H7 (cell line): ENCODE results near the gene UBE2O. TPM values are rescaled to one million over a fixed set of nuclear protein-coding genes. Genes with fewer than 3 reads are reported as not detected.

Experiments
- DNase-seq: peaks from one replicate; pipeline ENCODE4 v3.0.0; 2012
- H3K27me3 ChIP-seq: 2 replicates; pipeline ENCODE4 v1.6.0; 2011; ENCODE audit warnings: mild to moderate bottlenecking, low read length; ENCODE audit not compliant: control insufficient read depth, insufficient read depth
- H3K36me3 ChIP-seq: replicated peaks from 2 replicates; pipeline ENCODE4 v1.5.1; 2011; ENCODE audit warnings: low read length; ENCODE audit not compliant: control insufficient read depth, insufficient read depth
- H3K4me3 ChIP-seq: 2 replicates; pipeline ENCODE4 v1.5.1; 2011; ENCODE audit warnings: low read depth, mild to moderate bottlenecking, control low read depth, low read length, moderate library complexity; ENCODE audit not compliant: insufficient read depth
- total RNA-seq: library from RNA; depleted of rRNA; stranded (reverse); fragments of >200 nt; shearing (Covaris generic); gene quantifications from 2 replicates; pipeline ENCODE4 v1.2.3, GENCODE V29; 2014

UBE2O gene
- total RNA-seq, 1 experiment from 2014 or later: 58.7 TPM

DNA sequence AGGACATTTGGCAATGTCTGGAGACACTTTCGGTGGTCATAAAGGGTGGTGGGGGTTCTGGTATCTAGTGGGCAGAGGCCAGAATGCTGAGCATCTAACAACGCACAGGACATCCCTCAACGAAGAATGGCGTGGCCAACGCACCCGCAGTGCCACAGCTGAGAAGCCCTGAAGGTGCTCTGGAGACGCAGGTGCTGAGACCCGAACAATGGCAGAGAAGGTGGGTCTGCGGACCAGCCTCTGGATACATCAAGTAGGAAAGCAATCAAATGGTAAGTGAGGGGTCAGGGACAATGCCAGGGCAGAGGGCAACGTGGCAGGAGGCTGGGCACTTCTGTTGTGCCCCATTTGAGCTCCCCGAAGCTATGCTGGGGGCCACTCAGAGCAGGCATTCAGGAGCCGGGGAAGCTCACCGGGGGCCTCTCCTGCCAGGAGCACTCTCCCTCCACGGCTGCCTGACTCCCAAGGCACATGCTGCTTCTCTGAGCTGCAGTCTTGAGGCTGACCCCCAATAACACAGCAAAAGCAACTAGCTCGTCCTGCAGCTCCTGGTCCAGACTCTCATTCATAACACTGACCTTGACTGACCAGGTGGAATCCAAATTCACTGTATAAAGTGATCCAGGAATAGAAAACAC is 42.5 kb downstream of the UBE2O start:
- no peaks in the 10 kb centered on the region for H3K27me3 ChIP-seq
- no peaks in the 10 kb centered on the region; the same call in none of the 2 replicates for H3K36me3 ChIP-seq
- no peak for DNase-seq
- no peak overlapping the region for H3K4me3 ChIP-seq

DNA sequence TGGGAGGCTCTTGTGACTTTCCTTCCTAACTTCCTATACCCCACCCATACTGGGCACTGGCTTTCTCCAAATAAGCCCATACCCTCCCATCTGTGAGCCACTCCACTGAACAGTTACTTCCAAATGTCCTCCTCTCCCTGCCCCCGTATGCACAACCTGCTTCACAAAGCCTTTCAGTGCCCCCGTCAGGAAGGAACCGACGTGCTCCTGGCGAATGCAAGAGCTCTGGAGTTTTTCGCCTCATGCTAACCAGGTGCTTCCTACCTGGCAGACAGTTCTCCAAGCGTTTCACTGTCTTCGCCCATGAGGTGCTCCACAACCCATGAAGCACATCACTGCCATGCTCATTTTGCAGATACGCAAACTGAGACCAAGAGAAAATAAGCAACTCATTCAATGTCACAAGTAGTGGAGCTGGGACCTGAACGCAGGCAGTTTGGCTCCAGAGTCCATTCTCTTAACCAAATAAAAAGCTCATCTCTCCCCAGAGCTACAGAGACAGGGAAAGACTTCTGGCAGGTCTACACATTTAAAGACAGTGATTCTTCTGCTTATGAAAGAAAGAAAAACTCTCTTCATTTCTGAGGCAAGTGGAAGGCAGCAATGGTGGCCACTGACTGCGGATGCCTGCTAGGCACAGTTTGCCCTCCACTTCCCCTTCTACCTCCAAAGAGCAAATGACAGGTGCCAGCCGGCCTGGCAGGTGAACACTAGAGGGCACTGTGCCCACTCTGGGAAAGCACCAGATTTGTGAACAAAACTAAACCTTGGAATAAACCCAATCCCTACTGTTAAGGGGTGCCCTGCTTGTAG is 44.7 kb downstream of the UBE2O start:
- Histone ChIP-seq H3K27me3 (no peaks in the 10 kb centered on the region), H3K4me3 (no peak overlapping the region), H3K36me3 (peaks cover 8% of the 10 kb centered on the region)
- peak; percentile 89 for DNase-seq

DNA sequence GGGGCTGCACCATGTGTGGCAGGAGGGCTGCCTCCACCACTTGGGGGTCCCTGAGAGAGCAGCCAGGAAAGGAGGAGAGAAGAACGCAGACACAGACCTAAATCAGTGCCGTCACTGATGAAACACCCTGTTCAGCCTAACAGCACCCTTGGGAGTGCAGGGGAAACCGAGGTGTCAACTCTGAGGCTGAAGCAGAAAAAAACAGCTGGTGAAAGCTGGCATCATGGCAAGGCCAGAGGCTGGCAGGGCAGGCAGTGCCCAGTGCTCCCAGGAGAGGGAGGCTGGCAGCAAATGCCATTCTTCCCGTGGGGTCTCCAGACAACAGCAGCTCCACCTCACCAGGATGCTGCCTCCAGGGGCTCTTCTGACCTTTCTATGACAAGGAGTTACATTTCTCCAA is 45.4 kb downstream of the UBE2O start:
- Histone ChIP-seq H3K36me3 (peaks cover 14% of the 10 kb centered on the region), H3K4me3 (no peak overlapping the region), H3K27me3 (no peaks in the 10 kb centered on the region)
- DNase-seq: no peak

DNA sequence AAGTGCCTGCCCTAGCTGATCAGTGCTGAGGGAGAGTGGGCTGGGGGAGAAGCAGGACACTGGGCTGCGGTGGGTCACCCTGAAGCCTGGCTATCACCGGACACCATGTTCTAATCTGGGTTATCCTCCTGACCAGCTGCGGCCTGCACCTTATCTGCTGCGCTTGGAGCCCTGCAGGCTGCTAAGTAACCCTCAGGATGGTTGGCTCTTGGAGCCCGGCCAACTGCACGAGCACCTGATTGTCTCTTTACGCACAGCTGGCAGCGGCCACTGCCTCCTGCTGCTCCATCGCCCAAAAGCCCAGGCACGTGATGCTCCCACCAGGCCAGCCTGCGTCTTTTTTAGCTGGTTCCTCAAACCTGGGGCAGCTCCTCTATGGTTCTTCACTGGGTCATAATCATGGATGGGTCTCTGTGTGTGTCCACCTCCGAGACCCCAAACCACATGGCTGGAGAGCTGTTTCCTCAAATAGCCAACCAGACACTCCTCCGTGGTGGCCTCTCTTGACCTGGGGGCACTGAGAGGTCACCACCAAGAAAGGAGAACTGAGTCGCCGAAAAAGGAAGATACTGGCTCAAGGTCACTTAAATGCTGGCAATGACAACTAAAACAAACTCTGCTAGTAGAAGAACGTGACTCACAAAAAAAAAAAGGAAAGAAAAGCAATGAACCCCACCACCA is 46.8 kb downstream of the UBE2O start:
- no peak for DNase-seq
- H3K4me3 ChIP-seq: no peak overlapping the region
- no peaks in the 10 kb centered on the region for H3K27me3 ChIP-seq
- H3K36me3 ChIP-seq: peaks cover 20% of the 10 kb centered on the region

DNA sequence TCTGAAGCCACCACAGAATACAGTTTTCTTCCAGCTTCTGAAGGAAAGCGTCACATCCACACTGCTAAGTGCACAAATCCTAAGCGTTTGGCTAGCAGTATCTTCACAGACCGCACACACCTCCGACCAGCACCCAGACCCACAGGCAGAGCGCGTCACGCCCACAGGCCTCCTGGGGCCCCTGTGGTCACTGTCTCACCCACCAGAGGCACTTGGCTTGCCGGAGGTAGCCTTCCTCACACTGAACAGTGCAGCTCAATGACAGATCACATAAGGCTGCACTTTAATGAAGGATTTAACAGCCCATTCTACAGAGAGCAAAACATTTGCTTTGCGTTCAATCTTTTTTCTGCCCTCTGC is 47.4 kb downstream of the UBE2O start:
- H3K27me3 ChIP-seq: no peaks in the 10 kb centered on the region
- H3K36me3 ChIP-seq: peaks cover 26% of the 10 kb centered on the region
- H3K4me3 ChIP-seq: no peak overlapping the region
- no peak for DNase-seq

DNA sequence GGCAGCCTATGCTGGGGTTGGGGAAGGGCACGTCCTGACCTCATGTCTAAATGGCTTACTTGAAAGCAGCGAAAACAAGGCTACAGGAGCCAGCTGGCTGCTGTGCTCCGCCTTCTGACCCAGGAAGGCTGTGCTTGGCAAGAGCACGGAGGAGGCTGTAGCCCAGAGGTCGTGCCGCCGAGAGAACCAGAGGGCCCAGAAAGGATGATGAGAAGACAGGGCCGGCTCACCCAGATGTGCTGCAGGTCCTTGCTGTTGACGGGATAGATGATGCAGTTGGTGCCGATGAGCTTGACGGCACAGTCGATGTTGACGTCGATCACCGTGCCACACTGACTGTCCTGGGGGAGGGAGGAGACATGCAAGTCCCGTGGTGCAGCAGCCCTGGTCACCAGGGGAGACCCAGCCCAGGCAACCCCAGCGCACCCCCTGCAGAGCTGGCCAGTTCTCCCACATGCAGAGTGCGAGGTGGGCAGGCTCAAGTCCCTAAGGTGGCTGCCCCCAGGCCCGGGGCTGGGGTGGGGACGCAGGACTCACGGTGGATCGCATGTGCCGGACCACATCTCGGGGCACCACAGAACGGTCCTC is 47.9 kb downstream of the UBE2O start:
- H3K36me3 ChIP-seq: peaks cover 31% of the 10 kb centered on the region
- DNase-seq: no peak
- no peaks in the 10 kb centered on the region for H3K27me3 ChIP-seq
- H3K4me3 ChIP-seq: no peak overlapping the region

DNA sequence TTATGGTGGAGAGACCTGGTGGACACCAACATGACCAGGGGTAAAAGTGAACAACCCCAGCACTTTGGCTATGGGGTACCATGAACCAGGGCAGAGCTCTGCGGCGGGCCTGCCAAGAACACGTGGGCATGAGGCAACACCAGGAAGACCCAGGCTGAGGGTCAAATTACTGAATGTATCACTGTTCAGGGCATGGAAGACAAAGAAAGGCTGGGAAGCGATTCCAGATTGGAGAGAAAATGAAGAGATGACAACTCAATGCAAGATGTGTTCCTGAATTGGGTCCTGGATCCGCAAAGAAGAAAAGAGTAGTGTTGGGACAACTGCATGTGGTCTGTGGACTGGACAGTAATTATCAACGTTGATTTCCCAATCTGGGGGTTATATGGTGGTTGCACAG is 48.7 kb downstream of the UBE2O start:
- peaks cover 35% of the 10 kb centered on the region for H3K36me3 ChIP-seq
- H3K27me3 ChIP-seq: no peaks in the 10 kb centered on the region
- no peak overlapping the region for H3K4me3 ChIP-seq
- no peak for DNase-seq

DNA sequence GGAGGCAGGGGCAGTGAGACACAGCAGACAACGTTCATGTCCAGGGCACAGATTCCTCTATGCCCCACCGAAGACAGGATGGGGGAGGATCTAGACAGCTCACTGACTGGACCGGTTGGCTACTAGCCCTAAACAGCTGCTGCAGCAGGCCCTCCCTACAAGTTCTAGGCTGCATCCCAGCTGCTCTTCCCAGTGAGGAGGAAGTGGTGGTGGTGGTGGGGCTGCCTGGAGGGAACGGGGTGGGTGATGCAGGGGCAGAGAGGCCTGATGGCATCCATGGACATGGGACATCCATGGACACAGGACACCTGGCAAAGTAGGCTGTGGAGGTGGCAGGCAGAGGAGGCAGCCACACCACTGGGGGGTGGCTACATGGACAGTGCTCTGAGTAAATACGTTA is 50.2 kb downstream of the UBE2O start:
- H3K36me3 ChIP-seq: peaks cover 47% of the 10 kb centered on the region

DNA sequence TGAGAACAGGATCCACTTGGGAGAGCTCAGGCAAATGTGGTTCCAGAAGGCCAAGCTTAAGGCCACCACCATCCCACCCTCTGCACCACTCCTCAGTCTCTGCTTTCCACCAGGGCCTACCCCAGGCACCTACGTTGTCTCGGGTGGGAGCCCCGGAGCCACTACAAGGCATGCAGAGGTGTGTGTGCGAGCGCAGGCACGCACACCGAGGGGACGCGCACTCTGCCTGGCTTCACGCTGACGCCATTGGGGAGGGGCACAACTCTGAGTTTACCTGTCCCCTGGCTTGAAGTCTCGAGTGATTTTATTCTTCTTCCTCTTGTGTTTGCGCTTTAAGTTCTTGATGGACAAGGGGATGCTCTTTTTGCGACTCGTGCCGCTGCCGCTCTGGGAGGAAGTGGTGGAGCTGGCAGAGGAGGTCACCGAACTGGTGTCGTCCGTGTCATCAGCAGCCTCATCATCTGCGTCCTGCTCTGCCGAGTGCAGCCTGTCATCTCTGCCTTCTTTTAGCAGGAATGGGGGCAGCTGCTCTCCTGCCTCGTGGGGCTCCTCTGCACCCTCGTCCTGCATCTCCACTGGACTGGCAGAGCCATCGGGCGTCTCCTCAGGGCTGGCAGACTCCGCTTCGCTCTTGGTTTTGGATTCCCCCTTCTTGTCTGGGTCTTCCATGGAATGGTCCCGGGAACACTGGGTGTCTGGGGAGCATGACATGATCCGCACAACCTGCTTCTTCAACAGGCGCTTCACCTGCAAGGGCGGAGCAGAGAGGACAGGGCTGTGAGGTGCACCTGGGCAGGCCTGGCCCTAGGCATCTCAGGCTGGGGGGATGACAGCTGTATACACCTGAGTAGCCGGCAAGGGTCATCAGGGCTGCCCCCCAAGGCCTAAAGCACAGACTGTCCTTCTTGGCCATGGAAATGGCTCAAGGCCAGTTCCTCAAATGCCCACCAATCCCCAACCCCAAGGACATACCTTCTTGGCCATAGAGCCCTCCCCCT is 53.5 kb downstream of the UBE2O start:
- Histone ChIP-seq H3K36me3 (peaks cover 66% of the 10 kb centered on the region), H3K27me3 (no peaks in the 10 kb centered on the region), H3K4me3 (no peak overlapping the region)
- DNase-seq: no peak

More for the DNA sequence above, 50.2 kb downstream of the UBE2O start:
- DNase-seq: no peak
- H3K27me3 ChIP-seq: no peaks in the 10 kb centered on the region
- no peak overlapping the region for H3K4me3 ChIP-seq

DNA sequence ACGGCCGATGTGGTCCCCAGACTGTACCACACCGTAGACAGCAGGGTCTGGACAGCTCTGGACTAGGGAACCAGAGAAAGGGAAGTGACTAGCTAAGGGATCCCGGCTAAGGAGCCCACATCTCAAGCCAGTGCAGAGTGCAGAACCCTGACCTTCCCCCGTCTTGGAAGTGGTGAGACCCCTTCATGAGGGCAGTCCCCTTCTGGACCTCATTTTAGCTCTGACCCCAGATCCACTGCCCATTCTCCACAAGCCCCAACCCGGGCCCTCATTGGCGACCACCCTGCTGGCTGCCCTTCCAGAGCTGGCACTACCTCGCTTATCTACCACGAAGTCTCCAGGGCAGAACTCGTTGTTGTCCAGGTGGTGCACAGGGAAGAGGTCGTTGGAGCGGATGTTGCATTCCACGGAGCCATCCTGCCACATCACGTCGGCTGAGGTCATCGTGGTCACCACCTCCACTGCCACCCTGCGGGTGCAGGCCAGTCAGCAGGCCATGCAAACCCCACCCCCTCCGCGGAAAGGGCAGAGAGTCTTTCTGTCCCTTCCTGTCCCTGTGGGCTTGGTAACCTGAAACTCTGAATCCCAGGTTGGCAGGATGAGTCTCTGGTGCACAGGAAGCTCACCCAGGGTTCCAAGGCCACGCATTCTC is 54.3 kb downstream of the UBE2O start:
- DNase-seq: no peak
- Histone ChIP-seq H3K36me3 (peaks cover 65% of the 10 kb centered on the region), H3K27me3 (no peaks in the 10 kb centered on the region), H3K4me3 (no peak overlapping the region)

DNA sequence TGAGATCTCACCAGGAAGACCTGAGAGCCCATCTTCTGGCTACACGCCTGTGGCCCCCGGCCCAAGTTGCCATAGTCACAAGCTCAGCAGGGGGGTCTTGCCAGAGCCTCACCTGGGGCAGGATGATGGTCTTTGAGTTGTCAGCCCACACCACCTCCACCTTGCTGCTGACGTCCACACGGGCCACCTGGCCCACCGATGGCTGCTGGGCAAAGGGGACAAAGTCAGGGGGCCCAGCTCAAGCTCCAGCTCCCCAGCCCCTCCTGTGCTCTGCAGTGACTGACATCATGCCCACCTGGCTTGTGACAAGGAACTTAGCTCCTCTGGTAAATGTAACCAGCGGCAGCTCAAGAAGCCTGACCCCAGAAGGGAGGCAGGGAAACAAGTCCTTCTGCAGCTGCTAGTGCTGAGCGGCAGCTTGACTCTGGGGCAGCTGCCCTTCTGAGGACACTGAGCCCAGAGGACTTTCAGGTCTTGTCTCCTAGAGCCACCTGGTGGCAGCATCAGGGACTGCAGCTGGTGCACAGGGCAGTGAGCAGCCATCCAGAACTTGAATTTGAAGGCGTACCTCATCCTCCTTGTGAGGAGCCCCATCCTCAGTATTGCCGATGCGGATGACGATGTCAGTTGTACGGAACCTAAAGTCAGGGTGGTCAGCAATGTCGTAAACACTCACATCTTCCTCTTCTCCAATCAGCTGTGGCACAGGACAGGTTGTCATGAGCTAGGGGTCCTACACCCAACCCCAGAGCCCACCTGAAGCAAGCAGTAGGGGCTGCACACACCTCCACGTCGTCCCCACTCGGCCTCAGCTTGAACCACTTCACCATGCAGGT is 55.0 kb downstream of the UBE2O start:
- Histone ChIP-seq H3K36me3 (peaks cover 65% of the 10 kb centered on the region), H3K4me3 (no peak overlapping the region), H3K27me3 (no peaks in the 10 kb centered on the region)
- peak; percentile 95 for DNase-seq

DNA sequence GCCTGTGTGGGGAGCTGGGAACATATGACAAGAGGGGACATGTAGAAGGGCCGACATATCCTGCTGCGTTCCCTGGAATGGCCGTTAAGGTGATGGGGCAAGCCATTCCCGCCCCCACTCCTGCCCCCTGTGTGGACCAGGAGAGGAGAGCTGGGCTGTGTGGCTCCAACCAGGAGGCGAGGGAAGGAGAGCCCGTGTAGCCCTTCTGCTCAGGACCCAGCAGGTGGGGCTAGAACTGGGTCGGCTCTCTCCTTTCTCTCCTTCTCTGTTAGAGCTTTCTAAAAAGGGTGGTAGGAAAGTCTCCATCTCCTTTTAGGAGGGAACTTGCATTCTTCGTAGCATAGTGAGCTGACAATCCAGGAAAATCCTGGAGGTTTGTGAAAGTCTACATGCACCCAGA is 55.8 kb downstream of the UBE2O start:
- DNase-seq: no peak
- Histone ChIP-seq H3K4me3 (no peak overlapping the region), H3K27me3 (no peaks in the 10 kb centered on the region), H3K36me3 (peaks cover 59% of the 10 kb centered on the region)

DNA sequence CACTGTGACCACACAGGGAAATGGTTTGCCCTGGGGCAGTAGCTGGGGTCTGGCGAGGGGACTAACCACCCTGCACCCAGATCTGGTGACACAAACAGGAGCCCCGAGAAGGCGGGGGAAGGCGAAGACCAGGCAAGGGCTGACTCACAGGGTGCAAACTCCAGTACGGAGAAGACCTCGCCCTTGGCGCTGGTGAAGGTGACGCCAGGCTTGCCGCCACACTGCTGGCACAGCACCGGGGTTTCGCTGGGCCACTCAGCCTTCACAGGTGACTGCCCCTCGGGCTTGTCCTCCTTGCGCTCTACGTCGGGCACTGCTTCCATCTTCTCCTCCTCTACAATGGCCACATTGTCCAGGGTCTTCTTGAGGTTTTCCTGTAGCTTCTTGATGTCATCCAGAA is 57.0 kb downstream of the UBE2O start:
- H3K4me3 ChIP-seq: no peak overlapping the region
- DNase-seq: no peak
- H3K27me3 ChIP-seq: no peaks in the 10 kb centered on the region
- H3K36me3 ChIP-seq: peaks cover 56% of the 10 kb centered on the region
